IPS DF 4.7 (cell line): ENCODE measurements around the gene GNPAT.
A peak's percentile ranks its signal among the peaks of the same experiment; 100 is the strongest.
"Not testable (repeated sequence)": the region's sequence is repeated elsewhere in the genome, so short reads cannot be mapped to it uniquely, and the experiment has no call there.

ENCODE experiments used
- DNase-seq: peaks from one replicate; pipeline ENCODE4 v3.0.0-alpha.2; 2013; ENCODE audit warnings: low spot score; ENCODE audit errors: extremely low read depth

The GNPAT gene

GRCh38 chr1:231240883-231241735, at the start of gene GNPAT:
TSS of gene GNPAT (plus strand) at chr1:231241212. CDS start at chr1:231241379, 167 bp downstream.
- DNase-seq, result no peak

- DNase-seq, result no peak
These were observed 48.3 kb upstream of the GNPAT start for GRCh38 chr1:231192620-231193163.

- no peak for DNase-seq
These were observed 47.2 kb upstream of the GNPAT start for GRCh38 chr1:231193710-231194340.

GRCh38 chr1:231194476-231194842, 46.6 kb upstream of the GNPAT start:
- DNase-seq, result no peak

GRCh38 chr1:231194843-231195516, 46.0 kb upstream of the GNPAT start:
- no peak for DNase-seq

- DNase-seq, result no peak
These were observed 44.7 kb upstream of the GNPAT start for GRCh38 chr1:231196307-231196706.

GRCh38 chr1:231196728-231197127, 44.3 kb upstream of the GNPAT start:
- no peak for DNase-seq

GRCh38 chr1:231199868-231200267, 41.1 kb upstream of the GNPAT start:
- DNase-seq, result no peak

- no peak for DNase-seq
These were observed 40.5 kb upstream of the GNPAT start for GRCh38 chr1:231200388-231201031.

- no peak for DNase-seq
These were observed 39.5 kb upstream of the GNPAT start for GRCh38 chr1:231201375-231201978.

- no peak for DNase-seq
These were observed 38.9 kb upstream of the GNPAT start for GRCh38 chr1:231201979-231202633.

- DNase-seq, result no peak
These were observed 37.6 kb upstream of the GNPAT start for GRCh38 chr1:231203259-231204057.

- DNase-seq, result no peak
These were observed 34.2 kb upstream of the GNPAT start for GRCh38 chr1:231206856-231207255.

GRCh38 chr1:231207437-231207836, 33.6 kb upstream of the GNPAT start:
- no peak for DNase-seq

- DNase-seq, result no peak
These were observed 32.0 kb upstream of the GNPAT start for GRCh38 chr1:231208980-231209379.

GRCh38 chr1:231209531-231209930, 31.5 kb upstream of the GNPAT start:
- DNase-seq, result no peak

- no peak for DNase-seq
These were observed 30.9 kb upstream of the GNPAT start for GRCh38 chr1:231210126-231210525.

GRCh38 chr1:231211005-231211857, 29.8 kb upstream of the GNPAT start:
- peak; percentile 85 for DNase-seq

- DNase-seq, result not testable (repeated sequence)
These were observed 28.7 kb upstream of the GNPAT start for GRCh38 chr1:231212301-231212700.
